ENCODE data around the gene KANK4. TPM values are rescaled to one million over a fixed set of nuclear protein-coding genes. Genes with fewer than 3 reads are reported as not detected.

KANK4 gene
- total RNA-seq, 1 experiment from 2014 or later, result 21.5 TPM

- H3K4me1 ChIP-seq, result no peaks in the 10 kb centered on the region
- Mint-ChIP-seq H3K36me3 (ENCODE audit: insufficient read depth, unreplicated experiment) (no peaks in the 10 kb centered on the region), H3K27ac (ENCODE audit: unreplicated experiment) (no peak overlapping the region), H3K9me3 (ENCODE audit: unreplicated experiment) (no peaks in the 10 kb centered on the region), H3K4me1 (ENCODE audit: low read depth, unreplicated experiment) (no peaks in the 10 kb centered on the region), H3K4me3 (ENCODE audit: unreplicated experiment) (no peak overlapping the region), H3K27me3 (ENCODE audit: insufficient read depth, unreplicated experiment) (no peaks in the 10 kb centered on the region)
- H3K36me3 ChIP-seq (ENCODE audit: control insufficient read depth, insufficient read depth, low read length), result no peaks in the 10 kb centered on the region
- POLR2A ChIA-PET, result no interaction called here
- TF ChIP-seq CTCF (IDR thresholded peaks at IDR 0.05; ENCODE audit: insufficient read depth in 1 of 2, low read depth in 1 of 2, low read length in 1 of 2, severe bottlenecking in 1 of 2, unreplicated experiment in 1 of 2), result no peak
- H3K4me3 ChIP-seq (ENCODE audit: low read depth, low read length), result no peak overlapping the region
- DNase-seq, result no peak
- H3K27me3 ChIP-seq (replicated peaks; ENCODE audit: control insufficient read depth, insufficient read depth, low read length), result no peaks in the 10 kb centered on the region
- CTCF ChIA-PET, result no interaction called here
- BruUV-seq (replicated peaks), result no TSS peak
- intact Hi-C loops (cut with micrococcal nuclease; ENCODE audit: unreplicated experiment), result no loop called here
- H3K9me3 ChIP-seq, result no peaks in the 10 kb centered on the region
Observed at GRCh38 chr1:62356257-62356835, 37.1 kb upstream of the KANK4 start.

- POLR2A ChIA-PET, result no interaction called here
- CTCF ChIA-PET, result no interaction called here
Observed at GRCh38 chr1:62355095-62355494, 35.9 kb upstream of the KANK4 start.

GRCh38 chr1:62353853-62354252 is 34.6 kb upstream of the KANK4 start:
- intact Hi-C loops (cut with micrococcal nuclease; ENCODE audit: unreplicated experiment), result no loop called here
- no peak overlapping the region for H3K27ac Mint-ChIP-seq (ENCODE audit: unreplicated experiment)
- CTCF ChIA-PET, result no interaction called here

More at GRCh38 chr1:62355095-62355494, 35.9 kb upstream of the KANK4 start:
- no peak overlapping the region for H3K27ac Mint-ChIP-seq (ENCODE audit: unreplicated experiment)
- no peaks in the 10 kb centered on the region for H3K27me3 ChIP-seq (replicated peaks; ENCODE audit: control insufficient read depth, insufficient read depth, low read length)
- no peaks in the 10 kb centered on the region for H3K36me3 Mint-ChIP-seq (ENCODE audit: insufficient read depth, unreplicated experiment)
- no peaks in the 10 kb centered on the region for H3K36me3 ChIP-seq (ENCODE audit: control insufficient read depth, insufficient read depth, low read length)
- H3K4me3 Mint-ChIP-seq (ENCODE audit: unreplicated experiment), result no peak overlapping the region
- no TSS peak for BruUV-seq (replicated peaks)
- intact Hi-C loops (cut with micrococcal nuclease; ENCODE audit: unreplicated experiment), result no loop called here
- no peak overlapping the region for H3K4me3 ChIP-seq (ENCODE audit: low read depth, low read length)
- TF ChIP-seq CTCF (IDR thresholded peaks at IDR 0.05; ENCODE audit: insufficient read depth in 1 of 2, low read depth in 1 of 2, low read length in 1 of 2, severe bottlenecking in 1 of 2, unreplicated experiment in 1 of 2), result no peak
- no peaks in the 10 kb centered on the region for H3K4me1 ChIP-seq
- H3K4me1 Mint-ChIP-seq (ENCODE audit: low read depth, unreplicated experiment), result no peaks in the 10 kb centered on the region
- no peaks in the 10 kb centered on the region for H3K9me3 Mint-ChIP-seq (ENCODE audit: unreplicated experiment)
- DNase-seq, result no peak
- no peaks in the 10 kb centered on the region for H3K27me3 Mint-ChIP-seq (ENCODE audit: insufficient read depth, unreplicated experiment)
- H3K9me3 ChIP-seq, result no peaks in the 10 kb centered on the region

More at GRCh38 chr1:62353853-62354252, 34.6 kb upstream of the KANK4 start:
- Mint-ChIP-seq H3K27me3 (ENCODE audit: insufficient read depth, unreplicated experiment) (no peaks in the 10 kb centered on the region), H3K9me3 (ENCODE audit: unreplicated experiment) (no peaks in the 10 kb centered on the region), H3K4me1 (ENCODE audit: low read depth, unreplicated experiment) (no peaks in the 10 kb centered on the region), H3K4me3 (ENCODE audit: unreplicated experiment) (no peak overlapping the region), H3K36me3 (ENCODE audit: insufficient read depth, unreplicated experiment) (no peaks in the 10 kb centered on the region)
- no TSS peak for BruUV-seq (replicated peaks)
- no peak for DNase-seq
- Histone ChIP-seq H3K4me3 (ENCODE audit: low read depth, low read length) (no peak overlapping the region), H3K27me3 (replicated peaks; ENCODE audit: control insufficient read depth, insufficient read depth, low read length) (no peaks in the 10 kb centered on the region), H3K4me1 (no peaks in the 10 kb centered on the region), H3K36me3 (ENCODE audit: control insufficient read depth, insufficient read depth, low read length) (no peaks in the 10 kb centered on the region), H3K9me3 (no peaks in the 10 kb centered on the region)
- POLR2A ChIA-PET, result no interaction called here
- TF ChIP-seq CTCF (IDR thresholded peaks at IDR 0.05; ENCODE audit: insufficient read depth in 1 of 2, low read depth in 1 of 2, low read length in 1 of 2, severe bottlenecking in 1 of 2, unreplicated experiment in 1 of 2), result no peak
